Measurements from ENCODE around the gene PRG2.

DNA sequence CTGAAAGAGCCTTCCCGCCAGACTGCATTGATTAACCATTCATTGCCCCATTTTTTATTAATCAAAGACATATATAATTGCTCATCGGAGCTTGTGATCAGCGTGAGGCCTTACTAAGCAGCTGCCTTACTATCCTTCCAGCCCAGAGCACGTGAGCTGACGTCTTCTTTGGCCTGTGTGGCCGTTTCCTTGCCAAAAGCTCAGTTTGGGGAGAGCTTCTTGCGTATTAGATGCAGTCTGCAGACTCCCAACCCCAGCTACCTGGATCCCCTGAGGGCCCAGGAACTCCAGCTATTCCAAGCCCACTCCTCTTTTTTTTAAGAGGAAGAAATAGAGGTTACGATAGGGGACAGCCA, 37.3 kb upstream of the PRG2 start:
- TF ChIP-seq, protein P1, sequence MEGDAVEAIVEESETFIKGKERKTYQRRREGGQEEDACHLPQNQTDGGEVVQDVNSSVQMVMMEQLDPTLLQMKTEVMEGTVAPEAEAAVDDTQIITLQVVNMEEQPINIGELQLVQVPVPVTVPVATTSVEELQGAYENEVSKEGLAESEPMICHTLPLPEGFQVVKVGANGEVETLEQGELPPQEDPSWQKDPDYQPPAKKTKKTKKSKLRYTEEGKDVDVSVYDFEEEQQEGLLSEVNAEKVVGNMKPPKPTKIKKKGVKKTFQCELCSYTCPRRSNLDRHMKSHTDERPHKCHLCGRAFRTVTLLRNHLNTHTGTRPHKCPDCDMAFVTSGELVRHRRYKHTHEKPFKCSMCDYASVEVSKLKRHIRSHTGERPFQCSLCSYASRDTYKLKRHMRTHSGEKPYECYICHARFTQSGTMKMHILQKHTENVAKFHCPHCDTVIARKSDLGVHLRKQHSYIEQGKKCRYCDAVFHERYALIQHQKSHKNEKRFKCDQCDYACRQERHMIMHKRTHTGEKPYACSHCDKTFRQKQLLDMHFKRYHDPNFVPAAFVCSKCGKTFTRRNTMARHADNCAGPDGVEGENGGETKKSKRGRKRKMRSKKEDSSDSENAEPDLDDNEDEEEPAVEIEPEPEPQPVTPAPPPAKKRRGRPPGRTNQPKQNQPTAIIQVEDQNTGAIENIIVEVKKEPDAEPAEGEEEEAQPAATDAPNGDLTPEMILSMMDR (IDR thresholded peaks at IDR 0.05 in 4 of 5, conservative IDR thresholded peaks at IDR 0.05 in 1 of 5), result peak in 1 of 5 experiments; percentile 1
- TF ChIP-seq POLR2A (IDR thresholded peaks at IDR 0.05), result peak in 1 of 2 donors; percentile 16
